Heart right ventricle (tissue), 16 donors: ENCODE data around the gene LAMTOR4. TPM values are rescaled to one million over a fixed set of nuclear protein-coding genes. Genes with fewer than 3 reads are reported as not detected.
"Not testable (repeated sequence)": the region's sequence is repeated elsewhere in the genome, so short reads cannot be mapped to it uniquely, and the experiment has no call there.

Experiments
- ATAC-seq, 8 donors: fragments of 200-7000 bp; cut with Tn5 transposase; one replicate each; pipeline ENCODE4 v1.9.1; 2020; ENCODE audit warnings: mild to moderate bottlenecking in 8 of 8, moderate library complexity in 8 of 8, moderate number of reproducible peaks in 1 of 8
- DNase-seq, 2 donors: peaks; one replicate each; pipeline ENCODE4 v3.0.0-alpha.2; 2020
- H3K27ac ChIP-seq, 10 donors: fragments of 200-600 bp; sonication (generic) in 2 of 10; one replicate each; pipeline versions ENCODE4 v1.5.0 to v1.8.0; 2020 to 2022; ENCODE audit warnings: mild to moderate bottlenecking in 3 of 10
- H3K27me3 ChIP-seq, 7 donors: fragments of 200-600 bp; one replicate each; pipeline ENCODE4 v1.8.0; 2021 to 2022; ENCODE audit warnings: mild to moderate bottlenecking in 2 of 7
- H3K36me3 ChIP-seq, 9 donors: fragments of 200-600 bp; sonication (generic) in 1 of 9; one replicate each; pipeline versions ENCODE4 v1.5.0 to v1.8.0; 2020 to 2022; ENCODE audit warnings: mild to moderate bottlenecking in 2 of 9
- H3K4me1 ChIP-seq, 9 donors: fragments of 200-600 bp; sonication (generic) in 1 of 9; one replicate each; pipeline versions ENCODE4 v1.5.0 to v1.8.0; 2020 to 2022; ENCODE audit warnings: mild to moderate bottlenecking in 4 of 9
- H3K4me3 ChIP-seq, 10 donors: fragments of 200-600 bp; sonication (generic) in 2 of 10; one replicate each; pipeline versions ENCODE4 v1.5.0 to v1.8.0; 2020 to 2022; ENCODE audit warnings: mild to moderate bottlenecking in 7 of 10, moderate library complexity in 2 of 10
- H3K9me3 ChIP-seq, 11 donors: fragments of 200-600 bp in 10 of 11; sonication (generic) in 2 of 11; one replicate each; pipeline versions ENCODE4 v1.5.0 to v1.8.0; 2013 to 2022; ENCODE audit warnings: mild to moderate bottlenecking in 2 of 11, control low read depth in 1 of 11, moderate library complexity in 1 of 11
- CTCF ChIP-seq, 9 donors: fragments of 200-600 bp; sonication (generic) in 2 of 9; IDR thresholded peaks; one replicate each; pipeline versions ENCODE4 v1.5.0 to v1.8.0; 2021 to 2022; ENCODE audit warnings: antibody characterized with exemption in 9 of 9, mild to moderate bottlenecking in 5 of 9, moderate library complexity in 1 of 9
- WGBS, 2 donors: extraction: QIAGEN DNeasy Blood & Tissue Kit; methylation state at CpG; one replicate each; pipeline ENCODE4 v1.1.7; 2013; ENCODE audit warnings: inconsistent platforms in 1 of 2; 5-methylcytosine and 5-hydroxymethylcytosine counted together
- intact Hi-C, 10 donors: fragments of 100-400 bp; cut with DNase I; formaldehyde crosslinking; loops; one replicate each; pipeline versions ENCODE4 v1.11.1 to v1.14.2; 2022
- microRNA-seq, 2 donors: library from miRNA; unstranded; fragments of <30 nt; microRNA quantifications; one replicate each; pipeline ENCODE4 v1.2.0, GENCODE V29; 2021
- polyA plus RNA-seq, 2 donors: library from polyadenylated mRNA; stranded (reverse); fragments of 200-250 nt; gene quantifications; one replicate each; pipeline ENCODE4 v1.2.3, GENCODE V29; 2013
- total RNA-seq, 10 donors: library from RNA; stranded (reverse); fragmentation: NEBNext Ultra II Directional in 3 of 10; extraction: Animal tissue kit (Norgen Biotek cat#: 25700) in 3 of 10; gene quantifications; one replicate each; pipeline versions ENCODE4 v1.2.1 to v1.2.4, GENCODE V29; 2021 to 2023
- donor health status: Arrhythmogenic right ventricular cardiomyopathy.
- donor health status: ischemic (EF 13 %, LVEDD 7.1; RV severe dilation, severe dysfunction).
- donor health status: healthy with polysubstance abuse.
- donor health status: DM: no; HTN: yes; CAD: no.
- donor health status: DM: no; HTN: no; CAD: no.
- donor health status: ischemic (EF 25% LVEDD 6.9; RV normal size, moderate dysfunction).
- donor health status: ischemic (EF 25% LVEDD 5.7; RV mildly dilated, moderate dysfunction).
- donor health status: healthy.
- donor health status: DM: yes; HTN: yes; CAD: no.
- donor health status: Ischemic cardiomyopathy.
- donor health status: ischemic (EF 35%, LVEDD 5.7; RV mildly dilated, moderate dysfunction).
- donor health status: nonischemic (EF 11% LVEDD 7.7; RV severe dilation, severe dysfunction).
- donor health status: DM: yes; HTN: yes; CAD: no.
- donor health status: PGD.
- donor health status: ischemic (EF 29% LVEDD 5.4; RV normal size, mild dysfunction).
- donor health status: nonischemic (EF 23%, LVEDD 6.1; RV moderate dilation, normal function).

Gene LAMTOR4
- total and polyA plus RNA-seq, 12 donors: 72.3 to 210 (median 90.6) TPM

GRCh38 chr7:100195222-100195621 lies 46.5 kb downstream of the LAMTOR4 start:
- no peak for TF ChIP-seq CTCF (IDR thresholded peaks at IDR 0.05)
- H3K4me3 ChIP-seq: no peak overlapping the region
- no peak overlapping the region for H3K27ac ChIP-seq
- no peaks in the 10 kb centered on the region for H3K36me3 ChIP-seq
- WGBS, 2 donors: 77 to 81% methylated on average over 2 of the region's 2 CpGs
- H3K9me3 ChIP-seq: no peaks in the 10 kb centered on the region
- intact Hi-C loops: no loop called here
- ATAC-seq (no peak), DNase-seq (no peak)
- peaks cover 0 to 20% (median 0%) of the 10 kb centered on the region in 9 donors for H3K4me1 ChIP-seq
- peaks cover 0 to 6% (median 0%) of the 10 kb centered on the region in 7 donors for H3K27me3 ChIP-seq

- H3K36me3 ChIP-seq, H3K9me3 ChIP-seq, ATAC-seq, H3K27me3 ChIP-seq, DNase-seq, H3K4me3 ChIP-seq, H3K27ac ChIP-seq, intact Hi-C loops: not testable (repeated sequence)
- 95 to 97% methylated on average over 6 of the region's 6 CpGs for WGBS, 2 donors
- H3K4me1 ChIP-seq: peaks cover 0 to 13% (median 0%) of the 10 kb centered on the region in 9 donors
Measured at GRCh38 chr7:100195901-100196322, 47.2 kb downstream of the LAMTOR4 start.

GRCh38 chr7:100198266-100198665 lies 49.5 kb downstream of the LAMTOR4 start:
- TF ChIP-seq CTCF (IDR thresholded peaks at IDR 0.05): no peak
- H3K27me3 ChIP-seq: peaks cover 0 to 6% (median 0%) of the 10 kb centered on the region in 7 donors
- no peaks in the 10 kb centered on the region for H3K36me3 ChIP-seq
- 90 to 93% methylated on average over 10 of the region's 10 CpGs for WGBS, 2 donors
- DNase-seq (no peak), ATAC-seq (no peak)
- H3K4me3 ChIP-seq: no peak overlapping the region
- H3K27ac ChIP-seq: no peak overlapping the region
- no peaks in the 10 kb centered on the region for H3K4me1 ChIP-seq
- intact Hi-C loops: no loop called here
- no peaks in the 10 kb centered on the region for H3K9me3 ChIP-seq

- intact Hi-C loops: no loop called here
- WGBS, 2 donors: 84 to 87% methylated on average over 11 of the region's 11 CpGs
- H3K4me1 ChIP-seq: no peaks in the 10 kb centered on the region
- no peak for TF ChIP-seq CTCF (IDR thresholded peaks at IDR 0.05)
- DNase-seq: no peak
- no peaks in the 10 kb centered on the region for H3K9me3 ChIP-seq
- H3K4me3 ChIP-seq: no peak overlapping the region
- H3K27me3 ChIP-seq: peaks cover 0 to 6% (median 3%) of the 10 kb centered on the region in 7 donors
- no peak for ATAC-seq
- H3K36me3 ChIP-seq: no peaks in the 10 kb centered on the region
- no peak overlapping the region for H3K27ac ChIP-seq
Measured at GRCh38 chr7:100200693-100201092, 52.0 kb downstream of the LAMTOR4 start.

Small RNAs within 50 kb of the gene (microRNA-seq; reads per million reads assigned to microRNA genes)
- 0 reads per million in 2 donors for gene MIR4658

Other genes starting within 250 kb of the LAMTOR4 start
- gene TRIM4, start 229.4 kb upstream of the LAMTOR4 start, total RNA-seq: 1 to 10 TPM; 5.0 to 9.6 (median 6.6) TPM
- 1 to 10 TPM; 6.8 to 8.6 TPM for gene TRIM4, start 229.4 kb upstream of the LAMTOR4 start, polyA plus RNA-seq
- gene GJC3, start 219.3 kb upstream of the LAMTOR4 start, total RNA-seq: under 1 TPM in 1 of 10 donors, not detected in 9; 0.44 TPM
- under 1 TPM in 1 of 2 donors, not detected in 1; 0.29 TPM for gene GJC3, start 219.3 kb upstream of the LAMTOR4 start, polyA plus RNA-seq
- gene AZGP1, start 172.9 kb upstream of the LAMTOR4 start, total RNA-seq: 100 to 1,000 TPM in 4 of 10 donors, 10 to 100 TPM in 6; 37.8 to 335 (median 74.4) TPM
- 100 to 1,000 TPM; 148 to 183 TPM for gene AZGP1, start 172.9 kb upstream of the LAMTOR4 start, polyA plus RNA-seq
- 10 to 100 TPM; 37.4 to 68.9 (median 49.7) TPM for gene ZKSCAN1, start 133.3 kb upstream of the LAMTOR4 start, total RNA-seq
- 10 to 100 TPM in 1 of 2 donors, 1 to 10 TPM in 1; 4.7 to 15.7 TPM for gene ZKSCAN1, start 133.3 kb upstream of the LAMTOR4 start, polyA plus RNA-seq
- 1 to 10 TPM; 5.4 to 10.0 (median 6.9) TPM for gene ZSCAN21, start 99.1 kb upstream of the LAMTOR4 start, total RNA-seq
- 1 to 10 TPM; 5.8 to 8.3 TPM for gene ZSCAN21, start 99.1 kb upstream of the LAMTOR4 start, polyA plus RNA-seq
- gene ZNF3, start 67.2 kb upstream of the LAMTOR4 start, total RNA-seq: 10 to 100 TPM; 14.1 to 17.8 (median 15.3) TPM
- gene ZNF3, start 67.2 kb upstream of the LAMTOR4 start, polyA plus RNA-seq: 10 to 100 TPM in 1 of 2 donors, 1 to 10 TPM in 1; 9.0 to 17.7 TPM
- 100 to 1,000 TPM; 106 to 130 (median 113) TPM for gene COPS6, start 59.9 kb upstream of the LAMTOR4 start, total RNA-seq
- 100 to 1,000 TPM; 121 to 135 TPM for gene COPS6, start 59.9 kb upstream of the LAMTOR4 start, polyA plus RNA-seq
- gene MCM7, start 47.5 kb upstream of the LAMTOR4 start, total RNA-seq: 10 to 100 TPM; 11.6 to 30.4 (median 15.5) TPM
- 10 to 100 TPM; 22.7 to 25.1 TPM for gene MCM7, start 47.5 kb upstream of the LAMTOR4 start, polyA plus RNA-seq
- 10 to 100 TPM in 9 of 10 donors, 1 to 10 TPM in 1; 8.4 to 14.4 (median 11.0) TPM for gene AP4M1, start 47.3 kb upstream of the LAMTOR4 start, total RNA-seq
- gene AP4M1, start 47.3 kb upstream of the LAMTOR4 start, polyA plus RNA-seq: 10 to 100 TPM; 15.9 to 20.6 TPM
- 10 to 100 TPM; 28.0 to 43.3 (median 31.0) TPM for gene TAF6, start 29.6 kb upstream of the LAMTOR4 start, total RNA-seq
- gene TAF6, start 29.6 kb upstream of the LAMTOR4 start, polyA plus RNA-seq: 10 to 100 TPM; 23.5 to 33.6 TPM
- 10 to 100 TPM in 1 of 10 donors, 1 to 10 TPM in 9; 4.9 to 10.8 (median 6.6) TPM for gene CNPY4, start 29.3 kb upstream of the LAMTOR4 start, total RNA-seq
- 10 to 100 TPM; 11.7 to 13.7 TPM for gene CNPY4, start 29.3 kb upstream of the LAMTOR4 start, polyA plus RNA-seq
- 1 to 10 TPM; 1.2 to 3.5 (median 2.0) TPM for gene MBLAC1, start 22.0 kb upstream of the LAMTOR4 start, total RNA-seq
- gene MBLAC1, start 22.0 kb upstream of the LAMTOR4 start, polyA plus RNA-seq: 1 to 10 TPM; 2.6 to 2.9 TPM
- gene TRAPPC14, start 9.8 kb downstream of the LAMTOR4 start, total RNA-seq: 10 to 100 TPM in 1 of 10 donors, 1 to 10 TPM in 9; 3.9 to 10.8 (median 7.6) TPM
- 10 to 100 TPM in 1 of 2 donors, 1 to 10 TPM in 1; 7.8 to 17.5 TPM for gene TRAPPC14, start 9.8 kb downstream of the LAMTOR4 start, polyA plus RNA-seq
- 1 to 10 TPM in 9 of 10 donors, under 1 TPM in 1; 1.00 to 3.1 (median 1.5) TPM for gene GAL3ST4, start 19.7 kb downstream of the LAMTOR4 start, total RNA-seq
- 1 to 10 TPM; 1.1 to 1.6 TPM for gene GAL3ST4, start 19.7 kb downstream of the LAMTOR4 start, polyA plus RNA-seq
- 1 to 10 TPM in 1 of 10 donors, under 1 TPM in 7, not detected in 2; 0.11 to 1.1 (median 0.50) TPM for gene GPC2, start 28.5 kb downstream of the LAMTOR4 start, total RNA-seq
- gene GPC2, start 28.5 kb downstream of the LAMTOR4 start, polyA plus RNA-seq: under 1 TPM; 0.51 TPM
- 1 to 10 TPM in 3 of 10 donors, under 1 TPM in 6, not detected in 1; 0.32 to 1.5 (median 0.47) TPM for gene STAG3, start 29.0 kb downstream of the LAMTOR4 start, total RNA-seq
- gene STAG3, start 29.0 kb downstream of the LAMTOR4 start, polyA plus RNA-seq: under 1 TPM; 0.13 to 0.66 TPM
- gene PVRIG, start 71.0 kb downstream of the LAMTOR4 start, total RNA-seq: 1 to 10 TPM in 1 of 10 donors, not detected in 9; 2.1 TPM
- under 1 TPM; 0.22 to 0.59 TPM for gene PVRIG, start 71.0 kb downstream of the LAMTOR4 start, polyA plus RNA-seq
- gene SPDYE3, start 158.8 kb downstream of the LAMTOR4 start, total RNA-seq: not detected
- gene SPDYE3, start 158.8 kb downstream of the LAMTOR4 start, polyA plus RNA-seq: under 1 TPM; 0.04 to 0.15 TPM
- gene PILRB, start 209.2 kb downstream of the LAMTOR4 start, total RNA-seq: 10 to 100 TPM in 6 of 10 donors, 1 to 10 TPM in 4; 7.3 to 15.5 (median 10.5) TPM
- 10 to 100 TPM; 14.5 to 69.1 TPM for gene PILRB, start 209.2 kb downstream of the LAMTOR4 start, polyA plus RNA-seq
- gene PILRA, start 224.6 kb downstream of the LAMTOR4 start, total RNA-seq: 10 to 100 TPM in 1 of 10 donors, 1 to 10 TPM in 9; 1.1 to 12.4 (median 2.5) TPM
- gene PILRA, start 224.6 kb downstream of the LAMTOR4 start, polyA plus RNA-seq: 1 to 10 TPM; 2.9 to 4.2 TPM